HepG2 (cell line): Measurements from ENCODE around the gene ARPP21.

Experiments
- EP300 ChIP-seq, 3 experiments: sonication (generic) in 1 of 3; formaldehyde crosslinking in 1 of 3; IDR thresholded peaks; 2 replicates each; pipeline versions ENCODE4 v1.5.1 to v1.6.1; 2011 to 2020; ENCODE audit warnings: low read depth in 2 of 3, low read length in 2 of 3, borderline replicate concordance in 1 of 3, improper control_type of control experiment in 1 of 3, mild to moderate bottlenecking in 1 of 3, missing genetic modification reagents in 1 of 3, moderate library complexity in 1 of 3
- HCFC1 ChIP-seq: fragments of 150-350 bp; IDR thresholded peaks from 2 replicates; pipeline ENCODE4 v1.6.1; 2014; ENCODE audit warnings: low read depth, low read length
- KLF13 ChIP-seq: sonication (generic); formaldehyde crosslinking; IDR thresholded peaks from 2 replicates; pipeline ENCODE4 v1.4.0; 2020; ENCODE audit warnings: mild to moderate bottlenecking, missing genetic modification reagents
- MAFK ChIP-seq, 2 experiments: IDR thresholded peaks in 1 of 2; conservative IDR thresholded peaks in 1 of 2; 2 replicates each; pipeline ENCODE4 v1.6.1; 2011; ENCODE audit warnings: improper control_type of control experiment in 2 of 2, low read length in 2 of 2
- MIER2 ChIP-seq: IDR thresholded peaks from 2 replicates; pipeline ENCODE4 v1.6.1; 2016; ENCODE audit warnings: missing biosample characterization, missing genetic modification reagents
- POLR2A ChIP-seq, 2 experiments: IDR thresholded peaks; 2 replicates each; pipeline ENCODE4 v1.6.1; 2011; ENCODE audit warnings: low read depth in 2 of 2, low read length in 2 of 2, mild to moderate bottlenecking in 1 of 2, moderate library complexity in 1 of 2; ENCODE audit not compliant: insufficient read depth in 1 of 2
- TBX3 ChIP-seq: fragments of 450-650 bp; IDR thresholded peaks from 2 replicates; pipeline ENCODE4 v1.6.1; 2017; ENCODE audit warnings: antibody characterized with exemption, mild to moderate bottlenecking, inconsistent platforms, borderline replicate concordance
- TCF7L2 ChIP-seq: IDR thresholded peaks from 2 replicates; pipeline ENCODE4 v1.6.1; 2011; ENCODE audit warnings: mild to moderate bottlenecking, low read depth, low read length, moderate library complexity
- ZBTB7B ChIP-seq: sonication (generic); formaldehyde crosslinking; IDR thresholded peaks from 2 replicates; pipeline ENCODE4 v1.4.0; 2020; ENCODE audit warnings: missing genetic modification reagents
- ZNF30 ChIP-seq: sonication (generic); formaldehyde crosslinking; IDR thresholded peaks from 2 replicates; pipeline ENCODE4 v1.5.0; 2020; ENCODE audit warnings: mild to moderate bottlenecking, missing genetic modification reagents
- ZNF546 ChIP-seq: sonication (generic); formaldehyde crosslinking; conservative IDR thresholded peaks from 2 replicates; pipeline ENCODE4 v1.8.1; 2023; ENCODE audit warnings: mild to moderate bottlenecking, missing genetic modification reagents
- TF ChIP-seq, protein P1 (sequence below): sonication (generic); formaldehyde crosslinking; IDR thresholded peaks from 2 replicates; pipeline ENCODE4 v1.5.0; 2020; ENCODE audit warnings: mild to moderate bottlenecking, missing genetic modification reagents, moderate library complexity
- TF ChIP-seq, protein P2 (sequence below): sonication (generic); formaldehyde crosslinking; conservative IDR thresholded peaks from 2 replicates; pipeline ENCODE4 v1.8.0; 2022; ENCODE audit warnings: low read depth, missing genetic modification reagents
- TF ChIP-seq, protein P3 (sequence below): sonication (generic); formaldehyde crosslinking; conservative IDR thresholded peaks from 2 replicates; pipeline ENCODE4 v1.4.0; 2020; ENCODE audit warnings: missing genetic modification reagents

GRCh38 chr3:35761311-35761710 is 122.0 kb downstream of the ARPP21 start:
- TF ChIP-seq HCFC1 = no peak
- no peak for TF ChIP-seq ZNF546
- TF ChIP-seq ZBTB7B = no peak
- no peak for TF ChIP-seq ZNF30 (CRISPR knock-in tag)
- TF ChIP-seq, protein P1, sequence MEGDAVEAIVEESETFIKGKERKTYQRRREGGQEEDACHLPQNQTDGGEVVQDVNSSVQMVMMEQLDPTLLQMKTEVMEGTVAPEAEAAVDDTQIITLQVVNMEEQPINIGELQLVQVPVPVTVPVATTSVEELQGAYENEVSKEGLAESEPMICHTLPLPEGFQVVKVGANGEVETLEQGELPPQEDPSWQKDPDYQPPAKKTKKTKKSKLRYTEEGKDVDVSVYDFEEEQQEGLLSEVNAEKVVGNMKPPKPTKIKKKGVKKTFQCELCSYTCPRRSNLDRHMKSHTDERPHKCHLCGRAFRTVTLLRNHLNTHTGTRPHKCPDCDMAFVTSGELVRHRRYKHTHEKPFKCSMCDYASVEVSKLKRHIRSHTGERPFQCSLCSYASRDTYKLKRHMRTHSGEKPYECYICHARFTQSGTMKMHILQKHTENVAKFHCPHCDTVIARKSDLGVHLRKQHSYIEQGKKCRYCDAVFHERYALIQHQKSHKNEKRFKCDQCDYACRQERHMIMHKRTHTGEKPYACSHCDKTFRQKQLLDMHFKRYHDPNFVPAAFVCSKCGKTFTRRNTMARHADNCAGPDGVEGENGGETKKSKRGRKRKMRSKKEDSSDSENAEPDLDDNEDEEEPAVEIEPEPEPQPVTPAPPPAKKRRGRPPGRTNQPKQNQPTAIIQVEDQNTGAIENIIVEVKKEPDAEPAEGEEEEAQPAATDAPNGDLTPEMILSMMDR (CRISPR knock-in tag) = no peak
- no peak for TF ChIP-seq EP300 (IDR thresholded peaks at IDR 0.05; ENCODE audit: low read depth in 2 of 2, low read length in 2 of 2)
- TF ChIP-seq EP300 (CRISPR knock-in tag; IDR thresholded peaks at IDR 0.05; ENCODE audit: borderline replicate concordance) = no peak
- no peak for TF ChIP-seq POLR2A (IDR thresholded peaks at IDR 0.05; ENCODE audit: insufficient read depth in 1 of 2, low read depth in 2 of 2, low read length in 2 of 2)
- TF ChIP-seq, protein P2, sequence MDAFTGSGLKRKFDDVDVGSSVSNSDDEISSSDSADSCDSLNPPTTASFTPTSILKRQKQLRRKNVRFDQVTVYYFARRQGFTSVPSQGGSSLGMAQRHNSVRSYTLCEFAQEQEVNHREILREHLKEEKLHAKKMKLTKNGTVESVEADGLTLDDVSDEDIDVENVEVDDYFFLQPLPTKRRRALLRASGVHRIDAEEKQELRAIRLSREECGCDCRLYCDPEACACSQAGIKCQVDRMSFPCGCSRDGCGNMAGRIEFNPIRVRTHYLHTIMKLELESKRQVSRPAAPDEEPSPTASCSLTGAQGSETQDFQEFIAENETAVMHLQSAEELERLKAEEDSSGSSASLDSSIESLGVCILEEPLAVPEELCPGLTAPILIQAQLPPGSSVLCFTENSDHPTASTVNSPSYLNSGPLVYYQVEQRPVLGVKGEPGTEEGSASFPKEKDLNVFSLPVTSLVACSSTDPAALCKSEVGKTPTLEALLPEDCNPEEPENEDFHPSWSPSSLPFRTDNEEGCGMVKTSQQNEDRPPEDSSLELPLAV (CRISPR knock-in tag) = no peak
- no peak for TF ChIP-seq TBX3
- no peak for TF ChIP-seq TCF7L2
- TF ChIP-seq, protein P3, sequence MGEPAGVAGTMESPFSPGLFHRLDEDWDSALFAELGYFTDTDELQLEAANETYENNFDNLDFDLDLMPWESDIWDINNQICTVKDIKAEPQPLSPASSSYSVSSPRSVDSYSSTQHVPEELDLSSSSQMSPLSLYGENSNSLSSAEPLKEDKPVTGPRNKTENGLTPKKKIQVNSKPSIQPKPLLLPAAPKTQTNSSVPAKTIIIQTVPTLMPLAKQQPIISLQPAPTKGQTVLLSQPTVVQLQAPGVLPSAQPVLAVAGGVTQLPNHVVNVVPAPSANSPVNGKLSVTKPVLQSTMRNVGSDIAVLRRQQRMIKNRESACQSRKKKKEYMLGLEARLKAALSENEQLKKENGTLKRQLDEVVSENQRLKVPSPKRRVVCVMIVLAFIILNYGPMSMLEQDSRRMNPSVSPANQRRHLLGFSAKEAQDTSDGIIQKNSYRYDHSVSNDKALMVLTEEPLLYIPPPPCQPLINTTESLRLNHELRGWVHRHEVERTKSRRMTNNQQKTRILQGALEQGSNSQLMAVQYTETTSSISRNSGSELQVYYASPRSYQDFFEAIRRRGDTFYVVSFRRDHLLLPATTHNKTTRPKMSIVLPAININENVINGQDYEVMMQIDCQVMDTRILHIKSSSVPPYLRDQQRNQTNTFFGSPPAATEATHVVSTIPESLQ (CRISPR knock-in tag) = no peak
- TF ChIP-seq MAFK (conservative IDR thresholded peaks at IDR 0.05 in 1 of 2, IDR thresholded peaks at IDR 0.05 in 1 of 2; ENCODE audit: low read length in 2 of 2) = no peak
- TF ChIP-seq KLF13 (CRISPR knock-in tag) = no peak
- no peak for TF ChIP-seq MIER2 (CRISPR knock-in tag)
